Lower leg skin (tissue), 3 donors: ENCODE measurements around the gene SLC5A4.

Experiments used
- CTCF ChIP-seq, 3 donors: fragments of 450-650 bp; IDR thresholded peaks; one replicate each; pipeline ENCODE4 v1.5.1; 2016; ENCODE audit warnings: antibody characterized with exemption in 3 of 3, mild to moderate bottlenecking in 3 of 3, moderate library complexity in 2 of 3
- POLR2A ChIP-seq, 2 donors: fragments of 450-650 bp; IDR thresholded peaks; one replicate each; pipeline ENCODE4 v1.6.1; 2016 to 2017; ENCODE audit warnings: antibody characterized with exemption in 2 of 2, mild to moderate bottlenecking in 1 of 2, moderate library complexity in 1 of 2

DNA sequence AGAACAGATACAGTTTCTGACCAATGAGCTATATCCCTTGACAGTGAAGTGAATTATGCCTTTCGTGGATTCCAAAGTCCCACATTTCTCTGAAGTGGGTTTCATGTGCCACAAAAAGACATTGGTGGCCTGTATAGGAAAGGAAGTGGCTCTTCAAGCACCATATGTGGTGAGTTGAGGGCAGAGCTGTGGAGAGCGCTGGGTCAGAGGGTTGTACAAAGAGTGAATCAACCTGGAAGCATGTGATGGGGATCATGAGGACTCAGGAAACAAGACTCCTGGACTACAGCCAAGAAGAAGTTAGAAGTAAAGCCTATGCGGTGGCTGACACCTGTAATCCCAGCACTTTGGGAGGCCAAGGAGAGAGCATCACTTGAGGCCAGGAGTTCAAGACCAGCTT, 579 bp upstream of the SLC5A4 start:
- no peak for TF ChIP-seq CTCF (IDR thresholded peaks at IDR 0.05)
- no peak for TF ChIP-seq POLR2A (IDR thresholded peaks at IDR 0.05)
